ENCODE measurements around the gene SLCO4C1.

SLCO4C1 gene

GRCh38 chr5:102221949-102222348 lies 74.1 kb downstream of the SLCO4C1 start:
- H3K27me3 ChIP-seq (ENCODE audit: insufficient read depth, low read length, poor library complexity), result no peaks in the 10 kb centered on the region
- no peak overlapping the region for H3K4me2 ChIP-seq (ENCODE audit: insufficient read depth, low read length)
- no peaks in the 10 kb centered on the region for H3K36me3 ChIP-seq (ENCODE audit: insufficient read depth, low read length)
- no peak overlapping the region for H3K4me3 ChIP-seq (ENCODE audit: low read depth in 1 of 2, low read length in 2 of 2)
- DNase-seq (no peak), ATAC-seq (ENCODE audit: insufficient read depth, low read depth) (no peak)
- no peak overlapping the region for H3K27ac ChIP-seq (ENCODE audit: low read length)
- H3K79me2 ChIP-seq (ENCODE audit: insufficient read depth, low read length), result no peaks in the 10 kb centered on the region
- H2AFZ ChIP-seq (ENCODE audit: low read depth, low read length), result no peak overlapping the region
- H4K20me1 ChIP-seq (ENCODE audit: insufficient read depth, low read length), result no peaks in the 10 kb centered on the region
- no peaks in the 10 kb centered on the region for H3K4me1 ChIP-seq (ENCODE audit: insufficient read depth, low read length)
- TF ChIP-seq EZH2 (IDR thresholded peaks at IDR 0.05; ENCODE audit: borderline replicate concordance, low read depth, low read length, severe bottlenecking) (no peak), CTCF (IDR thresholded peaks at IDR 0.05; ENCODE audit: borderline replicate concordance, extremely low read depth, low read length, poor library complexity, severe bottlenecking) (no peak)
- H3K9ac ChIP-seq (ENCODE audit: low read depth, low read length), result no peak overlapping the region
- no peaks in the 10 kb centered on the region for H3K9me3 ChIP-seq (ENCODE audit: insufficient read depth, low read length, severe bottlenecking)

- Histone ChIP-seq H3K4me2 (ENCODE audit: insufficient read depth, low read length) (no peak overlapping the region), H3K36me3 (ENCODE audit: insufficient read depth, low read length) (no peaks in the 10 kb centered on the region), H3K27me3 (ENCODE audit: insufficient read depth, low read length, poor library complexity) (no peaks in the 10 kb centered on the region), H3K9me3 (ENCODE audit: insufficient read depth, low read length, severe bottlenecking) (no peaks in the 10 kb centered on the region), H3K4me3 (ENCODE audit: low read depth in 1 of 2, low read length in 2 of 2) (no peak overlapping the region), H2AFZ (ENCODE audit: low read depth, low read length) (no peak overlapping the region), H3K27ac (ENCODE audit: low read length) (no peak overlapping the region), H3K9ac (ENCODE audit: low read depth, low read length) (no peak overlapping the region), H4K20me1 (ENCODE audit: insufficient read depth, low read length) (no peaks in the 10 kb centered on the region), H3K79me2 (ENCODE audit: insufficient read depth, low read length) (no peaks in the 10 kb centered on the region), H3K4me1 (ENCODE audit: insufficient read depth, low read length) (no peaks in the 10 kb centered on the region)
- DNase-seq, result no peak
- TF ChIP-seq CTCF (IDR thresholded peaks at IDR 0.05; ENCODE audit: borderline replicate concordance, extremely low read depth, low read length, poor library complexity, severe bottlenecking) (no peak), EZH2 (IDR thresholded peaks at IDR 0.05; ENCODE audit: borderline replicate concordance, low read depth, low read length, severe bottlenecking) (no peak)
- no peak for ATAC-seq (ENCODE audit: insufficient read depth, low read depth)
These were observed 77.9 kb downstream of the SLCO4C1 start for GRCh38 chr5:102218159-102218558.

GRCh38 chr5:102216678-102217077 lies 79.4 kb downstream of the SLCO4C1 start:
- TF ChIP-seq CTCF (IDR thresholded peaks at IDR 0.05; ENCODE audit: borderline replicate concordance, extremely low read depth, low read length, poor library complexity, severe bottlenecking) (no peak), EZH2 (IDR thresholded peaks at IDR 0.05; ENCODE audit: borderline replicate concordance, low read depth, low read length, severe bottlenecking) (no peak)
- no peak overlapping the region for H3K4me2 ChIP-seq (ENCODE audit: insufficient read depth, low read length)
- no peak overlapping the region for H3K4me3 ChIP-seq (ENCODE audit: low read depth in 1 of 2, low read length in 2 of 2)
- ATAC-seq (ENCODE audit: insufficient read depth, low read depth) (no peak), DNase-seq (no peak)
- no peaks in the 10 kb centered on the region for H3K79me2 ChIP-seq (ENCODE audit: insufficient read depth, low read length)
- no peaks in the 10 kb centered on the region for H3K27me3 ChIP-seq (ENCODE audit: insufficient read depth, low read length, poor library complexity)
- H3K27ac ChIP-seq (ENCODE audit: low read length), result no peak overlapping the region
- no peak overlapping the region for H3K9ac ChIP-seq (ENCODE audit: low read depth, low read length)
- H4K20me1 ChIP-seq (ENCODE audit: insufficient read depth, low read length), result no peaks in the 10 kb centered on the region
- H2AFZ ChIP-seq (ENCODE audit: low read depth, low read length), result no peak overlapping the region
- H3K36me3 ChIP-seq (ENCODE audit: insufficient read depth, low read length), result no peaks in the 10 kb centered on the region
- H3K9me3 ChIP-seq (ENCODE audit: insufficient read depth, low read length, severe bottlenecking), result no peaks in the 10 kb centered on the region
- no peaks in the 10 kb centered on the region for H3K4me1 ChIP-seq (ENCODE audit: insufficient read depth, low read length)

- H3K36me3 ChIP-seq (ENCODE audit: insufficient read depth, low read length), result no peaks in the 10 kb centered on the region
- H3K27me3 ChIP-seq (ENCODE audit: insufficient read depth, low read length, poor library complexity), result no peaks in the 10 kb centered on the region
- no peaks in the 10 kb centered on the region for H4K20me1 ChIP-seq (ENCODE audit: insufficient read depth, low read length)
- H2AFZ ChIP-seq (ENCODE audit: low read depth, low read length), result no peak overlapping the region
- no peak overlapping the region for H3K4me2 ChIP-seq (ENCODE audit: insufficient read depth, low read length)
- no peak overlapping the region for H3K9ac ChIP-seq (ENCODE audit: low read depth, low read length)
- H3K9me3 ChIP-seq (ENCODE audit: insufficient read depth, low read length, severe bottlenecking), result no peaks in the 10 kb centered on the region
- TF ChIP-seq CTCF (IDR thresholded peaks at IDR 0.05; ENCODE audit: borderline replicate concordance, extremely low read depth, low read length, poor library complexity, severe bottlenecking), result no peak
- TF ChIP-seq EZH2 (IDR thresholded peaks at IDR 0.05; ENCODE audit: borderline replicate concordance, low read depth, low read length, severe bottlenecking), result no peak
- no peak for ATAC-seq (ENCODE audit: insufficient read depth, low read depth)
- DNase-seq, result no peak
- no peaks in the 10 kb centered on the region for H3K79me2 ChIP-seq (ENCODE audit: insufficient read depth, low read length)
- no peaks in the 10 kb centered on the region for H3K4me1 ChIP-seq (ENCODE audit: insufficient read depth, low read length)
- H3K27ac ChIP-seq (ENCODE audit: low read length), result no peak overlapping the region
- no peak overlapping the region for H3K4me3 ChIP-seq (ENCODE audit: low read depth in 1 of 2, low read length in 2 of 2)
These were observed 84.9 kb downstream of the SLCO4C1 start for GRCh38 chr5:102211165-102211564.

Data from DND-41 (cell line).